PFSK-1 (cell line): ENCODE measurements around the gene ATP1A1.

Experiments used
- POLR2AphosphoS5 ChIP-seq: IDR thresholded peaks from 2 replicates; pipeline ENCODE4 v1.6.1; 2012; ENCODE audit warnings: low read depth, mild to moderate bottlenecking, control low read depth, low read length, moderate library complexity
- TAF1 ChIP-seq: IDR thresholded peaks from 2 replicates; pipeline ENCODE4 v1.6.1; 2012; ENCODE audit warnings: low read length, control low read depth, borderline replicate concordance; ENCODE audit not compliant: insufficient read depth

DNA sequence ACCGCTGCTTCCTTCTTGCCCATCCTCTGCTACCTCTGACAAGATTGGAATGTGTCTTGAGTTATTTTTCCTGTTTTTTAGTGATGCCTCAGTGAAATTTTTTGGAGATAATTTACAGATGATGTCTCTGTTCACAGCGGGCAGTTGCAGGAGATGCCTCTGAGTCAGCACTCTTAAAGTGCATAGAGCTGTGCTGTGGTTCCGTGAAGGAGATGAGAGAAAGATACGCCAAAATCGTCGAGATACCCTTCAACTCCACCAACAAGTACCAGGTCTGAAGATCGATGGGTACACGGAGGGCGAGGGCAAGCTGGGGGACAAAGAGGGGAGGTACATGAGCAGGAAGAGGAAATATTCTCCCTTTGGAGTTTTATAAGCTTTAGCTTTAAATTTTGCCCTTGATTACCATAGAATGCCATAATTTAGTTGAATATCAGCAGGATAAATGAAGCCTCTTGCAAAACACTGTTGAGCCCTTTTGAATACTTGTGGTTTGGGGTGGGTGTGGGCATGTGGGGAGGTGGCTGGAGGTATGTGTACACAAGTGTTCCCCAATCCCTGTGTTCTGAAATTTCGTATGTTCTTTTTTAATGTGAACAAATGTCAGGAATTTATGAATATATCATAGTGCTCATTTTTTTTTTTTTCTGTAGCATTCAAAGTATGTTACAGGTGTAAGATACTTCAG, 19.8 kb downstream of the ATP1A1 start:
- TF ChIP-seq TAF1 (no peak), POLR2AphosphoS5 (no peak)
